LNCaP clone FGC (cell line): ENCODE measurements around the gene SLC16A13.

Source experiments
- DNase-seq: peaks from one replicate; pipeline ENCODE4 v3.0.0-alpha.2; 2011; ENCODE audit warnings: low read depth
- H3K4me3 ChIP-seq: 2 replicates; pipeline ENCODE4 v1.5.1; 2011; ENCODE audit warnings: mild to moderate bottlenecking, low read depth, low read length, control low read depth
- TF ChIP-seq, protein P1 (sequence below): IDR thresholded peaks from 2 replicates; pipeline ENCODE4 v1.5.1; 2012; ENCODE audit warnings: mild to moderate bottlenecking; ENCODE audit not compliant: control insufficient read depth, insufficient read depth; ENCODE audit errors: extremely low read depth

SLC16A13 gene

DNA sequence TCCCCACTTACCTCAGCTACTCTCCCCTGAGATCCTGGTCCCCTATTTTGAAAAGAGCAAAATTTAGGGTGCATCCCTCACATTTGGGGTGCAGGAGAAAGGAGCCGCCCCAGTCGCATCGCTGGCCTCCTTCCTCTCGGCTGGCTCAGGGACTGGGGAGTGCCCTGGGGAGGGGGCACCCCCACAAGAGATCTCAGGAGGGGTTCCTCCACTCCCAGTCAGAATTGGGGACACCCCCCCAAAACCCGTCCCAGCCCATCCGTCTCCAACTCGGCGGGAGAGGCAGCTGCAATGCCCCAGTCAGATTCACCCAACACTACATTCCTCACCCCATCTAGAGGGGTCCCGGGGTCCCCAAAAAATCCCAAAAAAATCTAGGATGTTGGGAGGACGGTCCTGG, 16.4 kb upstream of the SLC16A13 start:
- no peak for DNase-seq
- TF ChIP-seq, protein P1, sequence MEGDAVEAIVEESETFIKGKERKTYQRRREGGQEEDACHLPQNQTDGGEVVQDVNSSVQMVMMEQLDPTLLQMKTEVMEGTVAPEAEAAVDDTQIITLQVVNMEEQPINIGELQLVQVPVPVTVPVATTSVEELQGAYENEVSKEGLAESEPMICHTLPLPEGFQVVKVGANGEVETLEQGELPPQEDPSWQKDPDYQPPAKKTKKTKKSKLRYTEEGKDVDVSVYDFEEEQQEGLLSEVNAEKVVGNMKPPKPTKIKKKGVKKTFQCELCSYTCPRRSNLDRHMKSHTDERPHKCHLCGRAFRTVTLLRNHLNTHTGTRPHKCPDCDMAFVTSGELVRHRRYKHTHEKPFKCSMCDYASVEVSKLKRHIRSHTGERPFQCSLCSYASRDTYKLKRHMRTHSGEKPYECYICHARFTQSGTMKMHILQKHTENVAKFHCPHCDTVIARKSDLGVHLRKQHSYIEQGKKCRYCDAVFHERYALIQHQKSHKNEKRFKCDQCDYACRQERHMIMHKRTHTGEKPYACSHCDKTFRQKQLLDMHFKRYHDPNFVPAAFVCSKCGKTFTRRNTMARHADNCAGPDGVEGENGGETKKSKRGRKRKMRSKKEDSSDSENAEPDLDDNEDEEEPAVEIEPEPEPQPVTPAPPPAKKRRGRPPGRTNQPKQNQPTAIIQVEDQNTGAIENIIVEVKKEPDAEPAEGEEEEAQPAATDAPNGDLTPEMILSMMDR, result no peak
- H3K4me3 ChIP-seq, result peak overlapping the region; percentile 76

DNA sequence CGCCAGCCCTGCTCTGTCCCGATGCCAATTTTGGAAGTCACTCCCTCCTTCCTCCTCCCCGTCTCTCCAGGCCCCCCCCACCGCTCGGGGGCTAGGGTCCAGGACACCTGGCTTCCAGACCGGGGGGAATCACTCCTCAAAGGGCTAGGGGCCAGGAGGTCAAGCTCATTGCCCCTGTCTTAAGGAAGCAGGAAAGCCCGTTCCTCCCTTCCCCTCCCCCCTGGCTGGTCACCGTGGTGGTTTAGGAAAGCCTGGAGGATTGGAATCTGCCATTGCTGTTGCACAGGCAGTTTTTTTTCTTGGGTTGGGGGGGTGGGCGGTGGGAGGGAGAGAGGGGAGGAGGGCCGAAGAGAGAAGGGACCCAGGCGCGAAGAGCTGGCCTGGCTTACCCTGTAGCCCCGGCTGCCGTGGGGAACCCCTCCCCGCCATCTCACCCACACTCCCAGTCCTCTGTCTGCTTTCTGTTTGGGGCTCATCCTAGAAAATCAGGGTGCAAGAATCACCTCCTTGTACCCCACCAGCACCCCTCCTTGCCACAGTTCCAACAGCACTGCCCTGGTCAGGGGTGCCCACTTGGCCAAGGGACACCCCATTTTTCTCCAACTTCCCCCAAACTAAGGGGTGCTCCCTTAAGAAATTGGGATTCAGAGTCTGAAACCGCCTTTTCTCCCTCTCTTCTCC, 15.8 kb upstream of the SLC16A13 start:
- no peak for DNase-seq
- H3K4me3 ChIP-seq, result peak overlapping the region; percentile 76
- TF ChIP-seq, protein P1, result no peak

DNA sequence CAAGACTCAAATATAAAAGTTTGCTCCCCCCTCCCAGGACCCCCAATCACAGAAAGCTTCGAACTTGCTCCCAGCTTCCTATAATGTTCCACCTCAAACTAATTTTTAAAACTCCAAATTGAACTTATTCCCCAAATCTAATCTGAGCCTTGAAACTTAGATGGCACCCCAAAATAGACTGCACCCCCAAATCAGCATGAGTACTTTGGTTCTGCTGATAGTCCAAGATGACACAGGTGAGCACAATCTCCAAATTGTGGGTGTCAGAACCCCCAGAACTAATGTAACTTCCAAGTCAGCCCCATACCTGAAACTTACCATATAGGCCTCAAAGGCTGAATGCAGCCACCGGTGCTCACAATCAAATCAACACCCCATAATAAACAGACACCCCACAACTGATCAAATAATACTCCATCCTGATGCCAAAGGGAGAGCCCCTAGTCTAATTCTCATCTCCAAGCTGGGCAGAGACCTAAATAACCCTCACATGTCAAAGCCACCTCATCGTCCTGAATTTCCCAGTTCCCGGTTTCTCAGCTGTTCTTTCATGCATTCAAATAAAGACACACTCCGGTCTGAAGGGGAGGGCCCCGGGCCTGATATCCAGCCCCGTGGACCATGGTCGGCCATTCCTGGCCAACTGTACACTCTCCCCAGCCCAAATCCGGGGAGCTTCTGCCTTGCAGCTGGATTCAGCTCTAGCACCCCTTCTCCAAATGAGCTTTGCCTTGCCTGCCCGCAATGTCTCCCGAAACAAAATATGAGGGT, 14.7 kb upstream of the SLC16A13 start:
- TF ChIP-seq, protein P1, result no peak
- no peak for DNase-seq
- H3K4me3 ChIP-seq, result no peak overlapping the region

DNA sequence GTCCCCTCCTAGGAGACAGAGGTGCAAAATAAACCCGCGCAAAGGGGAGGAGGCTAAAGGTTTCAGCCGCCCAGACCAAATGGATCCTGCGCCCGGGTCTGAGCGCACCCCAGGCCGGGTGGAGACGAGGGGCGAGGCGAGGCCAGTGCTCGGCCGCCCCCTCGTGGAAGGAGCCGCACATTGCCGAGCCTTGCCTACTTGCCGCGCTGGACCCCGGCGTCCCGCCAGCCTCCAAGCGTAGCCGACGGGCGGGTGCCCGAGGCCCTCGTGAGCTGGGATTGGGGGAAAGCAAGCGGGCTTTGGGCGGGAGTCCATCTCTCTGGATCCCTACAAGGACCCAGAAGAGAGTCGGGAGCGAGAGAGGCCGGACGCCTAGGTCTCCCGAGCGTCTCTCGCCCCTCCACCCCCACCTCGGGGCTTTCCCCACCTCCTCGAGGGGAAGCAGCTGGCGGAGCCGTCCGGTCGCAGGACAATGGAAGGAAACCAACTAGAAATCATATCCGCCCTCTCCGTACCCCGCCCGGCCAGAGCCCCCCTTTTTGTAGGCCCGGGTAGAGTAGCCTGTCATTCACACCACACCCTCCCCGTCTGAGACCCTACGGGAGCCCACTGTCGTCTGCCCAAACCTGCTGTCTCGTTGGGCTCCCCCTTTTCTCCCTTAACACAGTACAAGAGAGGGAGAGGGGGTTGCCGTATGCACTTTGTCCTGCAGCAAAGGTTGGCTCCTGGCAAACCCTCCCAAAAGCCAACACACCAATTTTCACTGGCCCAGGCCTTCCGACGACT, 13.6 kb upstream of the SLC16A13 start:
- DNase-seq, result no peak
- peak overlapping the region; percentile 32 for H3K4me3 ChIP-seq
- TF ChIP-seq, protein P1, result peak; percentile 89

DNA sequence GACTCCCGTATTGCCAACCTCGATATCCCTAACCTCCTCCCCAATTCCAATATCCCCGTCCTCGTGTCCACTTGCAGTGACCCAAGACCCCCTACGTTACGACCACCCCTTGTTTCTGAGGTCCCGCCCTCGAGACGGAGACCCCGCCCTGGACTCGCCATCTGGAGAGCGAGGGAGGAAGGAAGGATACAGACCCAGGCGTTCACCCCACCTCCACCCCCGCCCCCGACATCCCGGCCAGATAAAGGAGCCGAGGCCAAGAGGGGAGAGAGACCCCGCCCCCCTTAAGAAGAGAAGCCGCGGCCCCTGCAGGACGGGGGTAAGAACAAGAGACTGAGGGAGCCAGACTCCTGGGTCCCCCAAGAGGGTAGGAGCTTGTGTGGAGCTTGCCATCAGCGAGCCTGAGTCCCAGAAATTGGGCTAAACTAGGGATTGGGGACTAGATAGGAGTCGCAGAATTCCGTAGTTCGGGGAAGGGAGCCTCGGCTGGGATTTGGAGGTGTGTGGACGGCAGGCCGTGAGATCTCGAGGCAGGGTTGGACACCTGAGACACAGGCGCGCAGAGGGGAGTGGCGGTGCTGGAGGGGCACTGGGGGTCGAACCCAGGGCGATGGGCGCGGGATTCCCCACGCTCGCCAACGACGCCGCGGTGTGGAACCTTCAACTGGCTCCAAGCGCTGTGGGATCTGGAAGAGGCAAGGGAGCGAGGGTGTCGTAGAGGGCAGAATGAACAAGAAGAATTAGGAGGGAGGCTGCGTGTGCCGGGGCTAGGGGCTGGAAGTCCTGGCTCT, 12.8 kb upstream of the SLC16A13 start, which contains the start of gene BCL6B:
Gene BCL6B, plus strand, starts transcription at position 270 of the 791 bp plus-strand sequence. CDS start 622 bp downstream, outside the sequence.
- peak within 1 kb of the TSS; percentile 32 for H3K4me3 ChIP-seq
- no peak for DNase-seq
- TF ChIP-seq, protein P1, result no peak
